IPS-NIHi11 (cell line): ENCODE data around the gene HOXB7.

Experiments used
- DNase-seq: peaks from one replicate; pipeline ENCODE4 v3.0.0; 2012; ENCODE audit warnings: mixed read lengths, low spot score

The HOXB7 gene

GRCh38 chr17:48565925-48566710, 44.7 kb downstream of the HOXB7 start:
- DNase-seq, result no peak

GRCh38 chr17:48565022-48565554, 45.7 kb downstream of the HOXB7 start:
- no peak for DNase-seq

DNA sequence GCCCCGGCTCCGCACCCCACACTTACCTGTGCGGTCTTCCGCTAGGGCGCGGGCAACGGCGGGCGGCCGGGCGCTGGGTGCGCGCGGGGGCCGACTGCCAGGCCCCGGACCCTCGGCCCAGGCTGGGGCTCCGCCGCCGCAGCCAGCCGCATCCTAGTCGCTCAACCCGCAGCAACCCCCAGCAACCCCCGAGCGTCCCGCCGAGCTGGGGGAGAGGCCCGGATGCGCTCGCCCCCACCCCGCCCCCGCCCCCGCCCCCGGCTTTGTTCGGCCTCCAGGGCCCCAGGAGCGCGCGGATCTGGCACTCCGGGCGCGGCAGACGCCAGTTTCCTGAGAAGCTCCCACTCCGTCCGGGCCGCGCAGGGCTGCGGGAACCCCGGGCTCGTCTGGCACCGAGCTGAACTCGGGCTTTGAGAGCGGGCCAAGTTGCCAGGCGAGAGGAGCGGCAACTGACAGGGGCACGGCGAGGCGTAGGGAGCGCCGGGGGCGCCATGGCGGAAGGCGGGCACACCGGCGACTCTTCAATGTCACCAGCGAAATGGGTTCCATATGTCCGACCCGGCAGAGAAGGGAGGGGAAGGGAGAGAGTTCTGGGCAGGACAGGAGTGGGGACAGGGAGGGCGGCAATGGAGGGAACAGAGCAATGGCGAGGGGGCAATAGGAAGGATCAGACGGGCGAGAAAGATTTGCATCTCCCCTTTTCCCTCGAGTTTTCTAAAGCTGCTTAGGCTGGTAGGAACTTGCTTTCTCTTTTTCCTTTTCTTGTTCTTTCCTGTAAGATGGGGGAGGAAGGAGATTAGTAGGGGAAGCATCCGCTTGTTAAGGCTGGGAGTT, 46.4 kb downstream of the HOXB7 start:
- no peak for DNase-seq

DNA sequence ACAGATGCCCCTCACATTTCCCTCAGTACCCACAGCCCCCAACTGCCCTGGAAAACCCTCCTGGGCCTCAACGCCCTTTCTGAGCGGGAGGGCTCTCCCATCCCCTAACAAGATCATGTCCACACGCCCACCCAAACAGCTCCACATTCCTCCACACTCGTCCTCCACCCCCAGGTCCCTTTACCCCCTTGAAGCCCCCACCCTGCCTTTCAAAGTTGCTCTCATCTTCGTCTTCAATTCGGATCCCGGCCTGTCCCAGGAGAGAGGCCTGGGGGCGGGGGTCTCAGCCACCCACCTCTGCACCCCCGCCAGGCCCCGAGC, 47.0 kb downstream of the HOXB7 start:
- DNase-seq, result no peak

DNA sequence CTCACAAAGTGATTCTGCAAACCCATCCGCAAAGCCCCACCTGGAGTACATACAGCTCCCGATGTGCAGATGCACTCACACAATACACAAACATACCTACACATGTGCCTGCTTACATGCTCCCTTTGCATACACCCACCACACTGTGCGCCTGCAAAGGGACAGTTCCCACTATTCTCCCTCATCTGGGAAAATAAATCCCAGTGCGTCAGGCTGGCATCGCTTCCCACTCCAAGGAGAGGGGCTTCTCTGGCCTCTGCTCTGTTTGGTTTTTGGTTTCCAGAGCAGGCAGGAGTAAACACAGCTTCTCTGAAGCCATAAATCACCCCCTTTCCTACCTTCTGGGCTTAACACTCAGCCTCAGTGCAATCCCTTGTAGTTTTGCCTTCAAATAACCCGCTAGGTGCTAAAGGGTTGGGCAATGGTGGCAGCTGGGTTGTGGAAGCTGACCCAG, 47.4 kb downstream of the HOXB7 start:
- no peak for DNase-seq

DNA sequence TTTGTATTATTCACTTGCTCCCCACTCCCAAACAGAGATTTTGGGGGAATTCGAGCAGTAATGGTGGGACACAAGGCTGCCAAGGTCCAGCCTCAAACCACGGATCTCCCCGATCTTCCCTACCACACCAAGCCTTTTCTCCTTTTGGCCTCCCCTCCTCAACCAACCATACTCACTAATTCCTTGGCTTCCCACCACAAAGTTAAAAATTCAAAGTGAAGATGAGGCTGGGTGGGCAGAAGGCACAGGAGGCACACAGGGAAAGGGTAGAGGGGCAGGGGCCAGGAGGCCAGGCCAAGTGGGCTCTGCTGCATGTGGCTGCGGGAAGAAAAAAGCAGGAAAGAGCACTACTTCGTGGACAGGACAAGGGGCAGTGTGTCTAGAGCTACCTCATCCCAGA, 47.9 kb downstream of the HOXB7 start:
- no peak for DNase-seq

- no peak for DNase-seq
Measured at GRCh38 chr17:48561884-48562810, 48.7 kb downstream of the HOXB7 start.

DNA sequence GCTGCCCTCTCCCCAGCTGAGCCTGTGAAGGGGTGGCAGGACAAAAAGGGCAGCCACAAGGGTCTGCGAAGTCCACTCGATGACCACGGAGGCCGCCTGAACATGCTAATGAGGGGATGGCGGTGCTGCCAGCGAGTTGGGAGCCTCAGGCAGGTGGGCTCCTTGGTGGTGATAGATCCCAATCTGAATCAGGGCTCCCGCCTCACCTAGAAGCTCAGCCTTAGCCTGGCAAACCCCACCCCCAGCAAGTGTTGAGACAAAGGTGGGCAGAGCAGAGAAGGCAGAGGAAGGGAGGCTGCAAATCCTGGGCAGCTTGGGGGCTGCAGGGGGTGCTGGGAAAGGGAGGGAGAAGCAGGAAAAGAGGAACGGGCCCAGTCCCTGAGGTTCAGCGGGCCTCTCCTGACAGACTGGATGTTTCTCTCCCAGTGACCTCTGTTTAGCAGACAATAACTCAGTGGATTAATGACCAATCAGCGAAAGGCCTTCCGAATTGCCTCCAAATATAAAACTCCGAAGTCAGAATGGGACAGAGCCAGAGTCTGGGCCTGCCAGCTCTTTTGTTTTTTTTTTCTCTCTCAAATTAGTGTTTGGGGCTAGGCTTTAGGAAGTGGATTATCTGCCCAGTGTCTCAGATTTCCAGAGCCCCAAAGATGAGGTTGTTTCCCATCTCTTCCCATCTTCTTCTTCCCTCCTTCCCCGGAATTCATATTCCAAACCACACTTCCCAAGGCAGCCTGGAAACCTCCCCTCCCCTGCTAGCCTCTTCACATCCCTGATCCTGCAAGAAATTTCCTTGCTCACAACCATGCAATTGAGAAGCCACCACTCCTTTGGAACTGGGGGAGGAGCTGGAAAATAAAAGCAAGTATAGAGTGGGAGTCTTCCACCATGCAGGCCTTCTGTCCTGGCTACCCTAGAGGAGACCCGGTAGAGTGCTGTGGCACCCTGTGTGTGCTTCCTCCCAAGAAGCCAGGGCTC, 50.7 kb downstream of the HOXB7 start:
- no peak for DNase-seq

DNA sequence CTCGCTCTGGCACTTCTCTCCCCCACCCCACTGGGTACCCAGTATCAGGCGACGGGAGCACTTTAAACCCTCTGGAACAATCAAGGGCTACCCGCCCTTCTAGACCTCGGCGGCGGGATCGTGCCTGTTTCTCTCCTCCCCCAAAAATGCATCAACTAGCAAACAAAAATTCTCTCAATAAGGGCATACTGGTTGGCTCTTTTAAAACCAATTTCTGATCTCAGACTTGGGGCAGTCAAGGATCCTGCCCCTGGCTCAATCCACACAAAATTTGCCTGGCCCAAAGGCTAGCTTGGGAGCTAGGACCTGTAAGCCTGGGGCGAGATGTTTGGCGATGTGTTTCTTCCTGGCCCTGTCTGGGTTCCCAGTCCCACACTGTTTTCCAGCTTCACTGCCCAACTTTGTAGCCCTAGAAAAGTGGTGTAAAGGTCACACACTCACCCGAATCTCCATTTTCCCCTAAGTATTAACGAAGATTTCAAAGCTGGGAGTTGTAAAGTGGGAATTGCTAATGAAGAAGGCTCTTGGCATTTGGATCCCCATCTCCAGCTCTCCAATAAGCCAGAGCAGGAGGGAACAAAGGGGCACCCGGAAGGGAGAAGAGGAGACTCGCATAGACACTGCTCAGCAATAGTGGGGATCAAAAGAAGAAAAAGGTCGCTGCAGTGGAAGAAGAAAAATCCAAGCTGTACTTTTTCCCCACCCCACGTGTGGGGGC, 51.5 kb downstream of the HOXB7 start:
- no peak for DNase-seq

- DNase-seq, result no peak
Measured at GRCh38 chr17:48558831-48559121, 52.0 kb downstream of the HOXB7 start.

GRCh38 chr17:48558057-48558830, 52.6 kb downstream of the HOXB7 start:
- no peak for DNase-seq
